GM18951 (cell line): Measurements from ENCODE around the gene PDGFB.
"Not testable (repeated sequence)": the region's sequence is repeated elsewhere in the genome, so short reads cannot be mapped to it uniquely, and the experiment has no call there.

Experiments used
- POLR2A ChIP-seq: IDR thresholded peaks from 4 replicates; pipeline ENCODE4 v1.6.1; 2011; ENCODE audit warnings: mild to moderate bottlenecking; ENCODE audit not compliant: insufficient read length, insufficient read depth; ENCODE audit errors: extremely low read depth
- in situ Hi-C: fragments of 300-500 bp; cut with MboI; formaldehyde crosslinking; loops from one replicate; pipeline ENCODE4 v1.12.0; 2022; ENCODE audit warnings: low sequenced_read_pairs, mixed read lengths, inconsistent platforms; ENCODE audit not compliant: unreplicated experiment

PDGFB gene

GRCh38 chr22:39227542-39228272, 17.1 kb downstream of the PDGFB start:
- TF ChIP-seq POLR2A, result no peak
- in situ Hi-C loops, result no loop called here

DNA sequence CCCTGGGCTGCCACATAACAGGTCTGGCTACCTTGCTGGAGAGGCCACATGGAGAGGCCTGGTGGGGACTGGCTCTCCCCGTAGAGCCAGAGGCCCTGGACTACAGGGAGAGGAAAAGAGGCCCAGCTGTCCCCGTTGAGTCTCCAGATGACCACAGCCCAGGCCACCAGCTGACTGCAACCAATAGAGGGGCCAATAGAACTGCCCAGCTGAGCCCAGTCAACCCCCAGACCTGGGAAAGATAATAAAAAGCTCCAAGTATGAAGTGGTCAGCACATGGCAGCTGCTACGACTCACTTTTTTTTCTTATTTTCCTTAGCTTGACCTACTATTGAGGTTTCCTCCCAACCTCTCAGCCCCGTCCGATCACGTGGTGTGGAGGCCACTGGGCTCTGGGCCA, 18.4 kb downstream of the PDGFB start:
- TF ChIP-seq POLR2A, result no peak
- in situ Hi-C loops, result no loop called here

GRCh38 chr22:39225591-39225990, 19.2 kb downstream of the PDGFB start:
- in situ Hi-C loops, result no loop called here
- TF ChIP-seq POLR2A, result no peak

DNA sequence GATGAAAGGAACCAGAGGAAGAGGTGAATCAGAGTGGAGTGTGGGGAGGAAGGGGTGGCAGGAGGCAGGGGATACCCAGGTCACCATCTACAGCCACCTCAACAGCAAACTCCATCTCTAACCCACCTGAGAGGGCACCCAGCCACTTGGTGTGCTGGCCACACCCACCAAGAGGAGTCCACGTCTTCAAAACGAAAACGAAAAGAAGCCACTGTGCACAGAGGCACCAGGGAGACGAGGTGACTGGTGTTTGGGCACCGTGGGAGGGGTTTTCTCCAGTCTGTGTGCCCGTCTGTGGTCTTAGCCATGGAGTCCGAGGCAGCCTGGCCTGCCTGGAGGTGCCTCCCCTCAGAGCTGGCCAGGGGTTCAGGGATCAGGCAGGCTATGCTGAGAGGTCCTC, 20.2 kb downstream of the PDGFB start:
- in situ Hi-C loops, result no loop called here
- TF ChIP-seq POLR2A, result no peak

GRCh38 chr22:39223091-39223710, 21.6 kb downstream of the PDGFB start:
- TF ChIP-seq POLR2A, result no peak
- in situ Hi-C loops, result no loop called here

GRCh38 chr22:39221999-39222686, 22.6 kb downstream of the PDGFB start:
- no peak for TF ChIP-seq POLR2A
- in situ Hi-C loops, result no loop called here

DNA sequence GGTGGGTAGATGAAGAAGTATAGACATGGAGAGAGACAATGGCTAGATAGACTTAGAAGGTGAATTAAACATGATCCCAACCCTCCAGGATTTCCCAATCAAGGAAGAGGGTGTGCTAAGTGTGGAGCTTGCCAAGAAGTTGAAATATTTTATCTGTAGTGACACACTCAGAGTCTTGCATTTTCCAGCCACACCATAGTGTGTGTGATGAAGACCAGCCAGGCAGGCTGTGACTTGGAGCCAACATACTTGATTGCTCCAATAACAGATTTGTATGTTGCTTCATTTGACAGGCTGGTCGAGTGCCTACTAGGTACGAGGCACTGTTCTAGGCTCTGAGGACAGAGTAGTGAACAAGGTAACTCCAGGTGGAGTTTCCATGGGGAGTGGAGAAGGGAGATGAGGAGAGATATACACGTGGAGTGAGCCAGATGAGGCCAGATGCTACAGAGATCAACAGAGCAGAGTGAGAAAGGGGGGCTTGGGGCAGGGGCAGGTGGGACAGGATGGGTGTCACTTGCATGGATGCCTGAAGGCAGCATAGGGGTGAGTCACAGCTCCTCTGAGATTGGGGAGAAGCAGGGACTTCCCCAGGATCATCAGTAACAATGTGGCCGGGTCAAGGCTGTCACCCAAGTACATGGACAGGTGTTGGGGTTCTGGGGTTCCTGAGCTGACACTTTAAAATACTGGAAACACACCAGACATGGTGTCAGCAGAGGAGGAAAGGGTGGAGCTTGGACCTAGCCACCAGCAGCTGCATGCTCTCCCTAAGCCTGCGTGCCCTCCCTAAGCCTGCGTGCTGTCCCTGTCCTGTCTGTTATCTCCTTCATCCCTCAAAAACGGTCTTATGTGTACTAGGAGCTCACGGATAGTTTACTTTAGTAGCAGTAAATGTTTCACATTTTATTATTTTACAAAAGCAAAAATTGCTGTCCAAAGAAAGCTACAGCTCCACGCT, 23.6 kb downstream of the PDGFB start:
- TF ChIP-seq POLR2A, result no peak
- in situ Hi-C loops, result no loop called here

GRCh38 chr22:39220450-39220849, 24.3 kb downstream of the PDGFB start:
- in situ Hi-C loops, result no loop called here
- TF ChIP-seq POLR2A, result no peak

- in situ Hi-C loops, result no loop called here
Measured at GRCh38 chr22:39219071-39220039, 25.4 kb downstream of the PDGFB start.

DNA sequence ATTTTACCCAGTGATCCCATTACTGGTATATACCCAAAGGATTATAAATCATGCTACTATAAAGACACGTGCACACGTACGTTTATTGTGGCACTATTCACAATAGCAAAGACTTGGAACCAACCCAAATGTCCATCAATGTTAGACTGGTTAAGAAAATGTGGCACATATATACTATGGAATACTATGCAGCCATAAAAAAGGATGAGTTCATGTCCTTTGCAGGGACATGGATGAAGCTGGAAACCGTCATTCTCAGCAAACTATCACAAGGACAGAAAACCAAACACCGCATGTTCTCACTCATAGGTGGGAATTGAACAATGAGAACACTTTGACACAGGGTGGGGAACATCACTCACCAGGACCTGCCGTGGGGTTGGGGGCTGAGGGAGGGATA, 26.4 kb downstream of the PDGFB start:
- in situ Hi-C loops, result not testable (repeated sequence)

More at GRCh38 chr22:39219071-39220039, 25.4 kb downstream of the PDGFB start:
- no peak for TF ChIP-seq POLR2A

DNA sequence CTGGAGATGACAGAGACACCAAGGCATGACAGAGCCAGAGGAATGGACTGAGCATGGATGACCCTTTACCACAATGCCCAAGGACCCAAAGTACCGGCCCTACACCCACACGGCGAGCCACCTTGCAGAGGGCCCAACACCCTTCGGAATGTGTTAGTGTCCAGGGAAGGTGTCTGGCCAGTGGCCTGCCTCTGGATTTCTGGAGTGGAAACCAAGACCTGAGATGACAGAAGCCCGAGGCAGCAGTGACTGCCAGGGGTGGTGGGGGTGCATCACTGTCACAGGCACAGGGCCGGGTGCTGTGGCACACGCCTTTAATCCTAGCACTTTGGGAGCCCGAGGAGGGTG, 28.7 kb downstream of the PDGFB start:
- in situ Hi-C loops, result no loop called here
- TF ChIP-seq POLR2A, result no peak
